Prostate gland (tissue), 2 donors: ENCODE data around the gene MRLN.

ENCODE experiments used
- POLR2A ChIP-seq: fragments of 450-650 bp; IDR thresholded peaks from one replicate; pipeline ENCODE4 v1.6.1; 2016; ENCODE audit warnings: antibody characterized with exemption, mild to moderate bottlenecking
- POLR2AphosphoS5 ChIP-seq: sonication (generic); formaldehyde crosslinking; IDR thresholded peaks from one replicate; pipeline ENCODE4 v1.6.1; 2017; ENCODE audit warnings: antibody characterized with exemption
- TF ChIP-seq, protein P1 (sequence below), 4 experiments: fragments of 200-600 bp in 2 of 4; fragments of 450-650 bp in 2 of 4; sonication (generic) in 2 of 4; IDR thresholded peaks; 1 replicate in 3 of 4; 2 replicates in 1 of 4; pipeline ENCODE4 v1.5.1; 2016 to 2019; ENCODE audit warnings: antibody characterized with exemption in 4 of 4, mild to moderate bottlenecking in 2 of 4, moderate library complexity in 2 of 4

GRCh38 chr10:59692113-59692512 lies 61.1 kb downstream of the MRLN start:
- TF ChIP-seq, protein P1, sequence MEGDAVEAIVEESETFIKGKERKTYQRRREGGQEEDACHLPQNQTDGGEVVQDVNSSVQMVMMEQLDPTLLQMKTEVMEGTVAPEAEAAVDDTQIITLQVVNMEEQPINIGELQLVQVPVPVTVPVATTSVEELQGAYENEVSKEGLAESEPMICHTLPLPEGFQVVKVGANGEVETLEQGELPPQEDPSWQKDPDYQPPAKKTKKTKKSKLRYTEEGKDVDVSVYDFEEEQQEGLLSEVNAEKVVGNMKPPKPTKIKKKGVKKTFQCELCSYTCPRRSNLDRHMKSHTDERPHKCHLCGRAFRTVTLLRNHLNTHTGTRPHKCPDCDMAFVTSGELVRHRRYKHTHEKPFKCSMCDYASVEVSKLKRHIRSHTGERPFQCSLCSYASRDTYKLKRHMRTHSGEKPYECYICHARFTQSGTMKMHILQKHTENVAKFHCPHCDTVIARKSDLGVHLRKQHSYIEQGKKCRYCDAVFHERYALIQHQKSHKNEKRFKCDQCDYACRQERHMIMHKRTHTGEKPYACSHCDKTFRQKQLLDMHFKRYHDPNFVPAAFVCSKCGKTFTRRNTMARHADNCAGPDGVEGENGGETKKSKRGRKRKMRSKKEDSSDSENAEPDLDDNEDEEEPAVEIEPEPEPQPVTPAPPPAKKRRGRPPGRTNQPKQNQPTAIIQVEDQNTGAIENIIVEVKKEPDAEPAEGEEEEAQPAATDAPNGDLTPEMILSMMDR (IDR thresholded peaks at IDR 0.05), result no peak
- TF ChIP-seq POLR2AphosphoS5, result no peak
- TF ChIP-seq POLR2A, result no peak
